ENCODE data around the gene CAPZA3. TPM values are rescaled to one million over a fixed set of nuclear protein-coding genes. Genes with fewer than 3 reads are reported as not detected.
"Not testable (repeated sequence)": the region's sequence is repeated elsewhere in the genome, so short reads cannot be mapped to it uniquely, and the experiment has no call there.

The CAPZA3 gene
- total RNA-seq, 1 donor from 2014 or later, result not detected

GRCh38 chr12:18752280-18752920 lies 14.5 kb downstream of the CAPZA3 start:
- no peak for DNase-seq (ENCODE audit: low spot score)
- intact Hi-C loops (cut with DNase I), result loop anchor here (5.0 to 10.0 kb wide), 3 partner anchors 385 to 482 kb away; no protein-coding TSS in a partner anchor

GRCh38 chr12:18752947-18753346 lies 15.0 kb downstream of the CAPZA3 start:
- intact Hi-C loops (cut with DNase I), result loop anchor here (5.0 to 10.0 kb wide), 3 partner anchors 384 to 482 kb away; no protein-coding TSS in a partner anchor
- DNase-seq (ENCODE audit: low spot score), result no peak

- no peak for DNase-seq (ENCODE audit: low spot score)
- intact Hi-C loops (cut with DNase I), result loop anchor here (5.0 to 10.0 kb wide), 3 partner anchors 384 to 481 kb away; no protein-coding TSS in a partner anchor
Observed at GRCh38 chr12:18753481-18754123, 15.7 kb downstream of the CAPZA3 start.

GRCh38 chr12:18754124-18754707 lies 16.3 kb downstream of the CAPZA3 start:
- intact Hi-C loops (cut with DNase I), result loop anchor here (5.0 to 10.0 kb wide), 3 partner anchors 383 to 481 kb away; no protein-coding TSS in a partner anchor
- no peak for DNase-seq (ENCODE audit: low spot score)

DNA sequence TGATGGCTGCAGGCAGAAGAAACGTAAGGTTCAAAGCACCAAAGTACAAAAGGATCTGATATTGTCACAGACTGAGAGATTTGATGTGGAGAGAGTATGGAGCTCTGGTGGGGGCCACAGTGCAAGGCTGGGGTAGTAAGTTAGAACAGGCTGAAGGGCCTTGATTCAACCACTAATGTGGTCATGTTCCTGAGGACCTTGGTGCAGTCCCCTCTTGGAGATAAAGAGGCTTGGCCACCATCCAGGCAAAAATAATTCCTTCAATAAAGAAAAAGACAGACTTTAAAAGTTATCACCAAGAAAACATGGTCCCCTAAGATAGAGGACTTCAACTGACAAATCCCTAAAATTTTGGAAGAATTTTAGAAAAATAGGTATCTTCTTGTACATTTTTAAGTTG lies 17.4 kb downstream of the CAPZA3 start:
- intact Hi-C loops (cut with DNase I), result loop anchor here (10.0 kb wide), 2 partner anchors 439 to 479 kb away; no protein-coding TSS in a partner anchor
- no peak for DNase-seq (ENCODE audit: low spot score)

DNA sequence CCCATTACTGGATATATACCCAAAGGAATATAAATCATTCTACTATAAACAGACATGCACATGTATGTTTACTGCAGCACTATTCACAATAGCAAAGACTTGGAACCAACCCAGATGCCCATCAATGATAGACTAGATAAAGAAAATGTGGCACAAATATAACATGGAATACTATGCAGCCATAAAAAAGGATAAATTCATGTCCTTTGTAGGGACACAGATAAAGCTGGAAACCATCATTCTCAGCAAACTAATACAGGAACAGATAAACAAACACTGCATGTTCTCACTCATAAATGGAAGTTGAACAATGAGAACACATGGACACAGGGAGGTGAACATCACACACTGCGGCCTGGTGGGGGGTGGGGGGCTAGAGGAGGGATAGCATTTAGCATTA lies 28.6 kb downstream of the CAPZA3 start:
- intact Hi-C loops (cut with DNase I); DNase-seq (ENCODE audit: low spot score): not testable (repeated sequence)

DNA sequence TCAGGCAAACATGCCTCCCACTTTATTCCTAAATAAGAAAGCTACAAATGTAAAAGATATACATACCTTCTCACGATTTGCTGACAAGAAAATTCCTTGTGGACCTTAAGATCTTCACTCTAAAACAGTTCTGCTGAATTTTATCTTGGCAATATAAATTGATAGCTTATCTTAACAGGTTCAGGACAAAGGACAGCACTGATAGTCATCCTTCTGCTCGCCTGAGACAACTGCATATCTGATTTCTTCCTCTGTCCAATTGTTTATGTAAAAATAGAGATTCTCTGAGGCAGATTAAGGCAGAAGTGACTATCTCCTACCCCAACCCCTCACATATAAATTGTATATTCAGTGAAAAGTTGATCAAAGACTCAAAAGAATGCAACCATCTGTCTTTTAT lies 44.9 kb downstream of the CAPZA3 start:
- intact Hi-C loops (cut with DNase I), result no loop called here
- no peak for DNase-seq (ENCODE audit: low spot score)

- DNase-seq (ENCODE audit: low spot score); intact Hi-C loops (cut with DNase I): not testable (repeated sequence)
Observed at GRCh38 chr12:18785465-18785864, 47.5 kb downstream of the CAPZA3 start.

Other genes starting within 250 kb of the CAPZA3 start
- gene PLCZ1, start 107 bp upstream of the CAPZA3 start, total RNA-seq, result not detected

Data from cardiac septum (tissue), 1 donor.